ENCODE data around the gene FKBP8.

DNA sequence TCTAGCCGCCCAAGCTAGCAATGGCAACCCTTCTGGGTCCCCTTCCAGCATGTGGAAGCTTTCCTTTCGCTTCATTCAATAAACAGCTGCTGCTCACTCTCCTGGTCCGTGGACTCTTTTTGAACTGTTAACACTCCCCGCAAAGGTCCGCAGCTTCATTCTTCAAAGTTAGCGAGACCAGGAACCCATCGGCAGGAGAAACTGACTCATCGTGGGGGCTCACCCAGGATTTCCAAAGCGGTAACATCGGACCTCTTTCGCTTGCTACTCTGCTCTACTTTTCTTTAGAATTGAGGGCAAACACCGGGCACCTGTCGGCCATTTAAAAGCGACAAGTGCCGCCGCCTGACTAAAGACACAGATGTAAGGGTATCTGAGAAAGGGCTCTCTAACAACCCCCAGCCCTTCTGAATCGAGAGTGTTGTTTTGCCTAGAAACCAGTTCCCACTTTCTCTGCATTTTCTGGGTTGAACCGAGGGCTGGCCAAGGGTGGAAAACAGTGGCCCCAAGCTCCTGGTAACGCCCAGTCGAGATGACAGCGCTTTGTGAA is 34.1 kb upstream of the FKBP8 start:
- TF ChIP-seq, protein P1, sequence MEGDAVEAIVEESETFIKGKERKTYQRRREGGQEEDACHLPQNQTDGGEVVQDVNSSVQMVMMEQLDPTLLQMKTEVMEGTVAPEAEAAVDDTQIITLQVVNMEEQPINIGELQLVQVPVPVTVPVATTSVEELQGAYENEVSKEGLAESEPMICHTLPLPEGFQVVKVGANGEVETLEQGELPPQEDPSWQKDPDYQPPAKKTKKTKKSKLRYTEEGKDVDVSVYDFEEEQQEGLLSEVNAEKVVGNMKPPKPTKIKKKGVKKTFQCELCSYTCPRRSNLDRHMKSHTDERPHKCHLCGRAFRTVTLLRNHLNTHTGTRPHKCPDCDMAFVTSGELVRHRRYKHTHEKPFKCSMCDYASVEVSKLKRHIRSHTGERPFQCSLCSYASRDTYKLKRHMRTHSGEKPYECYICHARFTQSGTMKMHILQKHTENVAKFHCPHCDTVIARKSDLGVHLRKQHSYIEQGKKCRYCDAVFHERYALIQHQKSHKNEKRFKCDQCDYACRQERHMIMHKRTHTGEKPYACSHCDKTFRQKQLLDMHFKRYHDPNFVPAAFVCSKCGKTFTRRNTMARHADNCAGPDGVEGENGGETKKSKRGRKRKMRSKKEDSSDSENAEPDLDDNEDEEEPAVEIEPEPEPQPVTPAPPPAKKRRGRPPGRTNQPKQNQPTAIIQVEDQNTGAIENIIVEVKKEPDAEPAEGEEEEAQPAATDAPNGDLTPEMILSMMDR (IDR thresholded peaks at IDR 0.05): no peak
- no peak for TF ChIP-seq POLR2A (IDR thresholded peaks at IDR 0.05)
